HUES6 (cell line): ENCODE data around the gene FBP1.

Experiments
- H3K27ac ChIP-seq: 2 replicates; pipeline ENCODE4 v1.7.0; 2013; ENCODE audit warnings: low read depth, mild to moderate bottlenecking, low read length, inconsistent platforms
- H3K27me3 ChIP-seq: 2 replicates; pipeline ENCODE4 v1.6.1; 2013; ENCODE audit warnings: low read length; ENCODE audit not compliant: control insufficient read depth, insufficient read depth
- H3K36me3 ChIP-seq: 2 replicates; pipeline ENCODE4 v1.6.1; 2013; ENCODE audit warnings: low read length; ENCODE audit not compliant: control insufficient read depth, insufficient read depth
- H3K4me1 ChIP-seq: 2 replicates; pipeline ENCODE4 v1.6.1; 2013; ENCODE audit warnings: low read length; ENCODE audit not compliant: control insufficient read depth, insufficient read depth
- H3K4me3 ChIP-seq: 2 replicates; pipeline ENCODE4 v1.5.1; 2013; ENCODE audit warnings: low read depth, low read length
- H3K9ac ChIP-seq: one replicate; pipeline ENCODE4 v1.6.1; 2013; ENCODE audit warnings: mild to moderate bottlenecking, low read length
- H3K9me3 ChIP-seq: 2 replicates; pipeline ENCODE4 v1.6.1; 2013; ENCODE audit warnings: low read depth, low read length; ENCODE audit not compliant: control insufficient read depth, insufficient read depth

Gene FBP1

GRCh38 chr9:94672811-94673487 lies 33.6 kb upstream of the FBP1 start:
- no peaks in the 10 kb centered on the region for H3K36me3 ChIP-seq
- no peak overlapping the region for H3K27ac ChIP-seq

GRCh38 chr9:94668928-94669729 lies 29.8 kb upstream of the FBP1 start:
- no peaks in the 10 kb centered on the region for H3K36me3 ChIP-seq
- H3K9ac ChIP-seq = no peak overlapping the region
- no peaks in the 10 kb centered on the region for H3K9me3 ChIP-seq
- H3K27me3 ChIP-seq = no peaks in the 10 kb centered on the region
- H3K27ac ChIP-seq = no peak overlapping the region
- no peaks in the 10 kb centered on the region for H3K4me1 ChIP-seq
- no peak overlapping the region for H3K4me3 ChIP-seq

More at GRCh38 chr9:94672811-94673487, 33.6 kb upstream of the FBP1 start:
- Histone ChIP-seq H3K9ac (no peak overlapping the region), H3K4me3 (no peak overlapping the region), H3K4me1 (no peaks in the 10 kb centered on the region), H3K9me3 (no peaks in the 10 kb centered on the region), H3K27me3 (no peaks in the 10 kb centered on the region)

GRCh38 chr9:94668418-94668927 lies 29.2 kb upstream of the FBP1 start:
- Histone ChIP-seq H3K36me3 (no peaks in the 10 kb centered on the region), H3K9ac (no peak overlapping the region), H3K27me3 (no peaks in the 10 kb centered on the region), H3K9me3 (no peaks in the 10 kb centered on the region), H3K27ac (no peak overlapping the region), H3K4me3 (no peak overlapping the region), H3K4me1 (no peaks in the 10 kb centered on the region)

GRCh38 chr9:94666364-94667099 lies 27.2 kb upstream of the FBP1 start:
- Histone ChIP-seq H3K9me3 (no peaks in the 10 kb centered on the region), H3K27ac (no peak overlapping the region), H3K9ac (no peak overlapping the region), H3K27me3 (no peaks in the 10 kb centered on the region), H3K4me1 (no peaks in the 10 kb centered on the region), H3K36me3 (no peaks in the 10 kb centered on the region), H3K4me3 (no peak overlapping the region)

- Histone ChIP-seq H3K36me3 (no peaks in the 10 kb centered on the region), H3K27ac (no peak overlapping the region), H3K4me3 (no peak overlapping the region), H3K27me3 (no peaks in the 10 kb centered on the region), H3K4me1 (no peaks in the 10 kb centered on the region), H3K9me3 (no peaks in the 10 kb centered on the region), H3K9ac (no peak overlapping the region)
Observed at GRCh38 chr9:94665613-94666012, 26.3 kb upstream of the FBP1 start.

GRCh38 chr9:94664801-94665200 lies 25.5 kb upstream of the FBP1 start:
- no peaks in the 10 kb centered on the region for H3K9me3 ChIP-seq
- no peak overlapping the region for H3K27ac ChIP-seq
- H3K27me3 ChIP-seq = no peaks in the 10 kb centered on the region
- H3K4me1 ChIP-seq = no peaks in the 10 kb centered on the region
- no peak overlapping the region for H3K4me3 ChIP-seq
- H3K9ac ChIP-seq = no peak overlapping the region
- no peaks in the 10 kb centered on the region for H3K36me3 ChIP-seq

- Histone ChIP-seq H3K9ac (no peak overlapping the region), H3K4me3 (no peak overlapping the region), H3K4me1 (no peaks in the 10 kb centered on the region), H3K27me3 (no peaks in the 10 kb centered on the region), H3K9me3 (no peaks in the 10 kb centered on the region), H3K36me3 (no peaks in the 10 kb centered on the region), H3K27ac (no peak overlapping the region)
Observed at GRCh38 chr9:94663640-94664039, 24.3 kb upstream of the FBP1 start.

GRCh38 chr9:94663140-94663539 lies 23.8 kb upstream of the FBP1 start:
- Histone ChIP-seq H3K4me3 (no peak overlapping the region), H3K9me3 (no peaks in the 10 kb centered on the region), H3K27ac (no peak overlapping the region), H3K27me3 (no peaks in the 10 kb centered on the region), H3K4me1 (no peaks in the 10 kb centered on the region), H3K9ac (no peak overlapping the region), H3K36me3 (no peaks in the 10 kb centered on the region)

- Histone ChIP-seq H3K4me1 (peaks cover 14% of the 10 kb centered on the region), H3K27me3 (no peaks in the 10 kb centered on the region), H3K27ac (no peak overlapping the region)
Observed at GRCh38 chr9:94657021-94657725, 17.9 kb upstream of the FBP1 start.

GRCh38 chr9:94656200-94656599 lies 16.9 kb upstream of the FBP1 start:
- peaks cover 14% of the 10 kb centered on the region for H3K4me1 ChIP-seq
- H3K36me3 ChIP-seq = no peaks in the 10 kb centered on the region
- no peak overlapping the region for H3K4me3 ChIP-seq
- no peaks in the 10 kb centered on the region for H3K27me3 ChIP-seq
- H3K27ac ChIP-seq = no peak overlapping the region
- no peaks in the 10 kb centered on the region for H3K9me3 ChIP-seq
- no peak overlapping the region for H3K9ac ChIP-seq

More at GRCh38 chr9:94657021-94657725, 17.9 kb upstream of the FBP1 start:
- Histone ChIP-seq H3K9ac (no peak overlapping the region), H3K9me3 (no peaks in the 10 kb centered on the region), H3K4me3 (no peak overlapping the region), H3K36me3 (no peaks in the 10 kb centered on the region)
